Measurements from ENCODE around the gene NUP133. TPM values are rescaled to one million over a fixed set of nuclear protein-coding genes. Genes with fewer than 3 reads are reported as not detected.

NUP133 gene
- total RNA-seq, 1 donor from 2014 or later, result 42.9 TPM

DNA sequence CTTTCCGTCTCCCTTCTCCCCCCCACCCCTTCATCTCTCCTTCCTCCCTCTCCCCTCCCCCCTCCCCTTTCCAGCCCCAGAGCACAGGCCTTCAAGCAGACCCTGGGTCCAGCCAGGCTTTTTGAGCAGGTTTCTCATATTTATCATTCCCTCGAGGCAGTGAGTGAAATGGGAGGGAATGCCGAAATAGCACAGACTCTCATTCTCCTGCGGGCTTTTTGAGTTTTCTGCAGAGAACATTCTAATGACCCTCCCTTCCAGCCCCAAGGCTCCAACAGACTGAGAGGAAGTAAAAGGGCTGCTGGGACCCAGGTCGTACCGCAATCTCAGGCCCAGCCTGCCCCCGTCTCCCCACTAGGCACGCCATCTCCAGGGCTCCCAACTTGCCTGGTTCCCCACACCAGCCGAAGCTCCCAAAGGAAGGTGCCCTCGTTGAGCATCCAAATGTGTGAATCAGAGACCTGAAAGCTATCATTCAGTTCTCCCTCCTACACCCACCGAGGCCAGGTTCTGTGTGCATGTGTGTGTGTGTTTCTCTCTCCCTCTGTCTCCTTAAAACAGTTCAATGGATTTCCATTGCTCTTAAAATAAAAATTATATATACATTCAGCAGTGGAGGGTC is 96.6 kb downstream of the NUP133 start:
- peak overlapping the region; percentile 80 for H3K27ac Mint-ChIP-seq (ENCODE audit: unreplicated experiment)
- peaks cover 21% of the 10 kb centered on the region for H3K27me3 Mint-ChIP-seq (ENCODE audit: unreplicated experiment)
- H3K4me1 Mint-ChIP-seq (ENCODE audit: low read depth, unreplicated experiment), result peaks cover 57% of the 10 kb centered on the region
- no peak overlapping the region for H3K4me3 Mint-ChIP-seq (ENCODE audit: unreplicated experiment)
- no peaks in the 10 kb centered on the region for H3K36me3 Mint-ChIP-seq (ENCODE audit: unreplicated experiment)
- no peak for DNase-seq
- TF ChIP-seq CTCF (IDR thresholded peaks at IDR 0.05; ENCODE audit: partially characterized antibody, unreplicated experiment), result no peak
- peaks cover 16% of the 10 kb centered on the region for H3K9me3 Mint-ChIP-seq (ENCODE audit: unreplicated experiment)

DNA sequence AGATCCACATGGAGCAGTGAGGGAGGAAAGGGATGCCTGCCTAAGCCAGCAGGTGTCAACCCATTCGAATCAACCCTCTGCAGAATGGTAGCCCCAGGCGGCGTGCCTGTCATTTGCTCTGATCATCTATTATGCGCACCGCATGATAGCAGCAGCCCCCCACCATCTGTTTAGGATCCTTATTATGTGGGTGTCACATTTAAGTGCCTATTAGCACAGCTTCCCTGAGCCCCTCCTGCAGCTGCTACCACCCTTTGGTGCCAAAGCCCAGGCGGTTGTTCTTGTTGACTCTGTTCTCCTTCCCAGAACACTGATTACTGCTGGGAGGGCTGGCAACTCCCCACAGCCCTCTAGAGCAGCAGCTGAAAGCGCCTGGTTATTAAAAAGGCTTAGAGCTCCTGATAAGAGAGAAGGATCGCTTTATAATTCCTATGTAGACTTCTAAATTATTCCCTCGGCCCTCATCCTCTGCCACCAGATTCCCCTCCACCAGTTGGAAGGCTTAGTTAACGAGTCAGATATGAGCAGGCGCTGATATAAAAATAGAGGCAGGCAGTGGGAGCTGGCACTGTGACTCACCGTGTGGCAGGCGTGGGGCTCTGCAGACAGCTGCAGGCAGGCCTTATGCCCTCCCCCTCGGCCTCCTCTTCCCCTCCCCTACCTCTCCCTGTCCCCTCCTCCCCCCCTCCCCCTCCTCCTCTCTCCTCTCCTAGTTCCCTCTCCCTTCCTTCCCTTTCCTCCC is 97.3 kb downstream of the NUP133 start:
- peaks cover 16% of the 10 kb centered on the region for H3K9me3 Mint-ChIP-seq (ENCODE audit: unreplicated experiment)
- H3K4me1 Mint-ChIP-seq (ENCODE audit: low read depth, unreplicated experiment), result peaks cover 57% of the 10 kb centered on the region
- H3K4me3 Mint-ChIP-seq (ENCODE audit: unreplicated experiment), result peak overlapping the region; percentile 78
- DNase-seq, result peak; percentile 79
- peak overlapping the region; percentile 98 for H3K27ac Mint-ChIP-seq (ENCODE audit: unreplicated experiment)
- no peaks in the 10 kb centered on the region for H3K36me3 Mint-ChIP-seq (ENCODE audit: unreplicated experiment)
- TF ChIP-seq CTCF (IDR thresholded peaks at IDR 0.05; ENCODE audit: partially characterized antibody, unreplicated experiment), result peak; percentile 10
- H3K27me3 Mint-ChIP-seq (ENCODE audit: unreplicated experiment), result peaks cover 21% of the 10 kb centered on the region

GRCh38 chr1:229410370-229410691 is 97.8 kb downstream of the NUP133 start:
- DNase-seq, result no peak
- H3K27me3 Mint-ChIP-seq (ENCODE audit: unreplicated experiment), result peaks cover 24% of the 10 kb centered on the region
- peaks cover 57% of the 10 kb centered on the region for H3K4me1 Mint-ChIP-seq (ENCODE audit: low read depth, unreplicated experiment)
- peak overlapping the region; percentile 98 for H3K27ac Mint-ChIP-seq (ENCODE audit: unreplicated experiment)
- peaks cover 16% of the 10 kb centered on the region for H3K9me3 Mint-ChIP-seq (ENCODE audit: unreplicated experiment)
- peak overlapping the region; percentile 78 for H3K4me3 Mint-ChIP-seq (ENCODE audit: unreplicated experiment)
- no peak for TF ChIP-seq CTCF (IDR thresholded peaks at IDR 0.05; ENCODE audit: partially characterized antibody, unreplicated experiment)
- H3K36me3 Mint-ChIP-seq (ENCODE audit: unreplicated experiment), result no peaks in the 10 kb centered on the region

GRCh38 chr1:229409616-229410369 is 98.3 kb downstream of the NUP133 start:
- Mint-ChIP-seq H3K36me3 (ENCODE audit: unreplicated experiment) (no peaks in the 10 kb centered on the region), H3K4me3 (ENCODE audit: unreplicated experiment) (peak overlapping the region; percentile 78), H3K4me1 (ENCODE audit: low read depth, unreplicated experiment) (peaks cover 57% of the 10 kb centered on the region), H3K27me3 (ENCODE audit: unreplicated experiment) (peaks cover 24% of the 10 kb centered on the region), H3K27ac (ENCODE audit: unreplicated experiment) (peak overlapping the region; percentile 98), H3K9me3 (ENCODE audit: unreplicated experiment) (peaks cover 16% of the 10 kb centered on the region)
- no peak for TF ChIP-seq CTCF (IDR thresholded peaks at IDR 0.05; ENCODE audit: partially characterized antibody, unreplicated experiment)
- peak; percentile 26 for DNase-seq

All from glutamatergic neuron (in vitro differentiated cells).